GM03348 (cell line): Measurements from ENCODE around the gene SEMA7A.
A peak's percentile ranks its signal among the peaks of the same experiment; 100 is the strongest.
"Not testable (repeated sequence)": the region's sequence is repeated elsewhere in the genome, so short reads cannot be mapped to it uniquely, and the experiment has no call there.

Experiments
- DNase-seq: peaks from one replicate; pipeline ENCODE4 v3.0.0; 2012; ENCODE audit warnings: low spot score

The SEMA7A gene

DNA sequence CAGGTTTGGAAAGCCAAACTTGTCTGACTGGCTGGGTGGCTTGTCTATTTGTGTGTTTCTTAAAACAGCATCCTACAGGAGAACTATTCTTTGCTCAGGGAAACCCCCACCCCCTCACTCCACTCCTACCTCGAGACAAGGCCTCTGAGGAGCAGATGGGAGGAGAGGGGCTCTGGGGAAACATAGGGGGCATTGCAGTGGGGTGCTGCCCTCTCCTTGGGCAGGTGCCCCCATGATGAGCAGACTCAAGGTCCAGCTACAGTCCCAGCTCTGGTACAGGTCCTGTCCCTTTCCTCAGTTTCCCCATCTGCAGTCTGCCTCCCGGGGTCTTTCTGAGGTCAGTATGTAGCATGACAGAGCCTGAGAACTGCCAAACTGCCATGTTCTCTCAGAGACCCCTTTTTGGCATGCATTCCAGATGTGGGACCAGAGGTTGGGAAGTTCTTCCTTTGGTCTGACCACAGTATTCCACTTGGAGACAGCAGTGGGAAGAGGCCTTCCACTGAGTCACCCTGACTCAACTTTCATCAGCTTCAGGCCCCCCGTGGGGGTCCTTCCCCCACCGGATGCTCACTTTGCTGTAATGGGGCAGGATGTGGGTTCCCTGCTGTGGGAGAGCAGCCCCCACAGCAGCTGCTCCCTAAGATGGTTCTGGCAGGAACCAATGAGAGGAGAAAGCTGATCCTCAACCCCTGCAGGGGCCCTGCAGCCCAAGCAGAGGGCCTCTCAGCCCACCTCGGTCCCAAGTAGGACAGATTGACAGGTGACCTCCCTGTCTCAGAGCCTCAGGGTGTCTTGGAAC lies 34.0 kb downstream of the SEMA7A start:
- peak; percentile 67 for DNase-seq

DNA sequence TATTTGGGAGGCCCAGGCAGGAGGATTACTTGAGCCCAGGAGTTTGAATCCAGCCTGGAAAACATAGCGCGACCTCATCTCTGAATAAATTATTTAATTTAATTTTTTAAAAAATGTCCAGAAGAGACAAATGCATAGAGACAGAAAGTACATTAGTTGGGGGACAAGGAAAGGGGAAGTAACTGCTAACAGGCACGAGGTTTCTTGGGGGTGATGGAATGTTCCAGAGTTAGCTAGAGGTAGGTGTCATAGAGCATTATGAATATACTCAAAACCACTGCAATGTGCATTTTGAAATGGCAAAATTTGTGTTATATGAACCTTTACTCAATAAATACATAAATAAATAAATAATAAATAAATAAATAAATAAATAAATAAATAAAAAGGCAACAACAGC lies 34.7 kb downstream of the SEMA7A start:
- DNase-seq = no peak

DNA sequence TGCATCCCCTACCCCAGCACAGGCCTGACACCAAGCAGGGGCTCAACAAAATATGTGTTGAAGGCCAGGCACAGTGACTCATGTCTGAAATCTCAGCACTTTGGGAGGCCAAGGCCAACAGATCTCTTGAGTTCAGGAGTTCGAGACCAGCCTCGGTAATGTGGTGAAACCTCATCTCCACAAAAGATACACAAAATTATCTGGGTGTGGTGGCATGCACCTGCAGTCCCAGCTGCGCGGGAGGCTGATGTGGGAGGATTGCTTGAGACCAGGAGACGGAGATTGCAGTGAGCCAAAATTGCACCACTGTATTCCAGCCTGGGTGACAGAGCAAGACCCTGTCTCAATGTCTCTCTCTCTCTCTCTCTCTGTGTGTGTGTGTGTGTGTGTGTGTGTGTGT lies 35.6 kb downstream of the SEMA7A start:
- no peak for DNase-seq

DNA sequence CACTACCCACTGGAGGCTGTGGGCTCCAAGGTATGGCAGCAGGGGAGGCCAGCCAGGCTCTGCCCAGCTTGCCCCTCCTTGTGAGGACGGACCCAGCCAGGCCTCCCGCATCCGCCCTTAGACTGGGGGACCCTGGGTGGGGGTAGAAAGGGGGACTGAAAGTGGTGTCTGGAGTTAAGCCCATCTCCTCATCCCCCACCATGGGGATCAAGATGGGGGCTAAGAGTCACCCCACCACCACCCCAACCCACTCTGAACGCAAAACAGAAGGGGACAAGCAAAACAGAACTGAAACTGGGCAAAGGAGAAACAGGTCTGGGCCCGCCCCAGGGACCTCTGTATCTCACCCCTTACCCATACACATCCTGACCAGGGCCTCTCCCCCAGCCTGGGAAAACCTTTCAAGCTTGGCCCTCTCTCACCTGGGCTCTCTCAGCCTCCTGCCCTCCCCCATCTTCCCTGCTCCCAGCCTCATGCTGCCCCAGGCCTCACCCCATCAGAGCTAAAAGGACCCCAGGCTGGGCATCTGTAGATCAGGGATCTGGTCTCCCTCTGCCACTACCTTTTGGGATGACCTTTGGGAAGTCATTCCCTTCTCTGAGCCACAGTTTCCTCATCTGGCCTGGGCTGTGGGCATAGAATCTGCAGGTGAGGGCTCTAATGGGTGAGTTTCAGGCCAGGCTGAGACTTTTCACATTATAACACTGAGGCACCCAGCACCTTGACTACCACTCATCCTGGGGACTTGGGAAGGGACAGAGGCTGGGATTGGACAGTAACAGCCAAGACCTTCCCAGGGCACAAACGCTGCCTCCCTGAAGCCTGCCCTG lies 36.3 kb downstream of the SEMA7A start:
- no peak for DNase-seq

DNA sequence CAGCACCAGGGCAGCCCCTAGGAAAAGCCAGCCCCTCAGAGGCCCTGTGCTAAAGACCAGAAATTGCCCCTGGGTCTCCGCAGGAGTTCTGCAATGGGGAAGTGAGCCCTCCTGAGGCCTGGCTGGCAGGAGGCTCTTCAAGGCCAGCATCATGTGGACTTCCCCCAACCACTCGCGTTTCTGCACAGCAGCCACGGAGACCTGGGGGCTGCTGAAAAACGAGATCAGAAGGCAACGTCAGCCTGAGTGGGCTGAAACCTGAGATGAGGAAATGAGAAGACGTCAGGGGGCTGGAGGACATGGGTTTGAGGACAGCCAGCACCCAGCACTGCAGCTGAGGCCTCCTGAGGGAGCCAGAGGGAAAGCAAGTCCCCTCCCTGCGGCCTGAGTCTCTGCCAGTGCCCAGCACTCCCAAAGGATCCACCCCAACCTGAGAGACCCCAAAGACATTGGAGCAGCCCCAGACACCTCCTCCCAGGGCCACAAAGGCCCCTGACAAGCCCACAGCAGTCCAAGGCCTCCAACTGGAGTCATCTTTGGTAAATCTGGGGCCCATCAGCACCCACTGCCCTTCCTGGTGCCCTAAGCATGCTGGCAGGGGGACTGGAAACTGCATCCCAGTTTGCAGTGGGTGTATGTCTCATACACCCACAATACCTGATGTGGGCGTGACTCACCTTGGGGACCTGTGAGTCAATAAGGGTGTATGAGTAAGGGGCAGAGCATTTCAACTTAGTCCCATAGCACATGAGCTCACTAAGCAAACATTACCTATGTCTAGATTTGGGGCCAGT lies 37.1 kb downstream of the SEMA7A start:
- peak; percentile 43 for DNase-seq

DNA sequence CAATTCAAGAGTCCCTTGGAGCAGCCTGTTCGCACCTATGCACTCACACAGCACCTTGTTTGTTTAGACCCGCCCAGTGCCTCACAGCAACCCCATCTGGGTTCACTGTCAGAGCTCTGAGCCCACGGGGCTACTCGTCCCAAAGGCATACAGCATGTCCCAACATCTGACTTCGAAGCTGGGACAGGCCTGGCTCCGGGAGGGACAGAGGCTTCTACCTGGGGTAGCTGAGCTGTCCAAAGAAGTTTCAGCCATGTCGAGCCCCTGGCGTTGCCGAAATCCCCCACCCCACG lies 37.7 kb downstream of the SEMA7A start:
- no peak for DNase-seq

DNA sequence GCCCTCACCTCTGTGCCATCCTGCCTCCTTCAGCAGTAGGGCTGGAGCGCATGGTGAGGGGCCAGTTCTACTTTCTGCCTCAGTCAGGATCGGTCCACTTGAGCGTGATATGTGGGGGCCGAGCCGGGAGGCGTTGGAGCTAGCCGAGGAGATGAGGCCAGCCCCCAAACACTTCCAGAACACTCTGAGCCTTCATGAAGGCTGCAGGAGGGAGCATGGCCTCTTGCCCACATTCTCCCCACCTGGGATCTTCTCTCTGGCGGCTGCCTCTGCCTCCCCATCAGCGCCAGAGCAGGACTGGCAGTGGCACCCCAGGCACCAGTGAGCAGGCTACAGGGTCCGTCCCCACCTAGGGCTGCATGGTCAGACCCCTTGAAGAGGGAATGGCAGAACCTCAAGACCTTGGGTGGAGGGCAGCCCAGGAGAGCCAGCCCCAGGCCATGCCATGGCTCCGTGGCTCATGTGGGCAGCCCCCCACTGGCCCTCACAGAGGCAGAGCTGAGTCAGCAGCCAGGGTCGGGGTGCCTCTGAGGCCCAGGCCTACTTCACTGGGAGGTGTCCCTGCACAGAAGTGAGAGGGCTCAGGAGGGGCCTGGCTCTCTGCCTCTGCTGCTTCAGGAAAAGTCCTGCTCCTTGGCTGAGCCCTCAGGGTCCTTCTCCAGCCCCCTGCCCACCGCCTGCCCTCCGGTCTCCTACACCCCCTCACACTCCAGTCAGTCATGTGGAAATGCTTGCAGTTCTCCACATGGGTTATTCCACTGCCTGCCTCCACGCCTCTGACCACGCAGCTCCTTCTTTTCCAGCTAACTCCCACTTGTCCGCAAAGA lies 38.2 kb downstream of the SEMA7A start:
- no peak for DNase-seq

DNA sequence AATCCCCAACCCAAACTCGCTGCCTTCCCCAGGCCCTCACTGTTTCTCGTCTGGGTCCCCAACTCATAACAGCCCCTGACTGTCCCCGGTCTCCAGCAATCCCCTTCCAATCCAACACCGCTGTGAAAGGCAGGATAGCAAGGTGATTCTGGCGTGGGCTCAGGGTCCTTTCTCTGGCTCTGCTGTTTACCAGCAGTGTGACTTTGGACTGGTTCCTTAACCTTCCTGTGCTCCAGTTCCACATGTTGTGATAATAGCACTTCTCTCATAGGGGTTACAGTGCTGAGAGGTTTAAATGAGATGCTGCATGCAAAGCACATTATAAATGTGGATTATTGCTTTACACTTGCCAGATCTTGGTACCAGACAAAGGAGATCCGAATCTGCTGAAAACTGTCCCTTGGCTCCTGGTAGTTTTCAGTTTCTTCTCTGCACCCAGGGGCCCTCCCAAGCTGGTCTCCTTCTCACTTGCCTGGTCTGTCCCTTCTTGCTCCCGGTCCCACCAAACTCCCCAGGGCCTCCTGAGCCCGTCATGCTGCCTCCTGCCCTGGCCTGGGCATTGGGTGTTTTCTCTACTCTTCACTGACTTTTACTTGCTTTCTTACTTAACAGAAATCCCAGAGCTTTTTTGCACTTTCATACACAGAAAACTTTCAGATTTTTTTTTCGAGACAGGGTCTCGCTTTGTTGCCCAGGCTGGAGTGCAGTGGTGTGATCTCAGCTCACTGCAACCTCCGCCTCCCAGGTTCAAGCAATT lies 39.5 kb downstream of the SEMA7A start:
- DNase-seq = no peak

DNA sequence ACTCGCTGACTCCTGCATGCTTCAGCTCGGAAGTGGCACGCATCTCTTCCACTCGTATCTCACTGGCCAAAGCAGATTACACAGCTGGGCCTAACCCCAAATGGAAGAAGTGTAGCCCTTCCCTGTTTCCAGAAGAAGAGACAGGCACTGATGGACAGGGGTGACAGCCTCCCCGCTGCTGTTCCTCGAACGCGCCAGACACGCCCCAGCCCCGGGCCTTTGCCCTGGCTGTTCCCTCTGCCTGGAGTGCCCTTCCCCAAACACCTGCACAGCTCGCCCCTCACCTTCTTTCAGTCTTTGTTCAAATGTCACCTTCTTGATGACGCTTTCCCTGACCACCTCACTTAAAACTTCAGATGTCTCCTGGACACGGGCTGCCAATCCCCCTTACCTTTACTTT lies 40.3 kb downstream of the SEMA7A start:
- DNase-seq = no peak

DNA sequence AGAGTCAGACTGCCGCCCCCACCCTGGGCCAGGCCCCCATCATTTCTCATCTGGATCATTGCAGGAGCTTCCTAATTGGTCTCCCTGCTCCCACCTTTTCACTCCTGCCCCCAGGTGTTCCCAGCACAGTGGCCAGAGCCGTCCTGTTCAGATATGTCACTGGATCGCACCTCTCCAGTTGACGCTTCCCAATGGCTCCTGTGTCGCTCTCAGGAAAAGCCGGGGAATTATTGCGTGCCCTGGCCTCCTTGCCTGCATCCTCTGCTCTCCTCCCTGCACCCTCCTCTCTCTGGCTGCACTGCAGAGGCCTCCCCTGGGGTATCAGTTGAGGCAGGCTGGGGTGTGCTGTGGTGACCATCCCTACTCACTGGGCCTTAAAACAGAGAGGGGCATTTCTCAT lies 40.9 kb downstream of the SEMA7A start:
- DNase-seq = no peak

DNA sequence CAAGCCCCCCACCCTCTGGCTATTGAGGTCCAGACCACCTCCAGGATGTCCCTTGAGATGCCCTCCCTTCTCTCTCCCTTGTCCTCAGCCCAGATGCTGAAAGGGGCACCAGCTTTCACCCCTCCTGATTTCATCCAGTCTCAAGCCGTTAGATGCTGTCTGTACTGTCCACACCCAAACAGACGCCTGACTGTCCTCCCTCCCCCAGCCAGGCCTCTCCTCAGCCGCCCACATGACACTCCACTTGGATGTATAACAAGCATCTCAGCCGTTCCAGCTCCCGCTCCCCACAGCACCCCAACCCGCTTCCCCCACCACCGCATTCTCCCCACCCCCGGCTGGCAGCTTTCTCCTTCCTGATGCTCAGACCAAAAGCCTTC lies 41.3 kb downstream of the SEMA7A start:
- DNase-seq = peak; percentile 89

DNA sequence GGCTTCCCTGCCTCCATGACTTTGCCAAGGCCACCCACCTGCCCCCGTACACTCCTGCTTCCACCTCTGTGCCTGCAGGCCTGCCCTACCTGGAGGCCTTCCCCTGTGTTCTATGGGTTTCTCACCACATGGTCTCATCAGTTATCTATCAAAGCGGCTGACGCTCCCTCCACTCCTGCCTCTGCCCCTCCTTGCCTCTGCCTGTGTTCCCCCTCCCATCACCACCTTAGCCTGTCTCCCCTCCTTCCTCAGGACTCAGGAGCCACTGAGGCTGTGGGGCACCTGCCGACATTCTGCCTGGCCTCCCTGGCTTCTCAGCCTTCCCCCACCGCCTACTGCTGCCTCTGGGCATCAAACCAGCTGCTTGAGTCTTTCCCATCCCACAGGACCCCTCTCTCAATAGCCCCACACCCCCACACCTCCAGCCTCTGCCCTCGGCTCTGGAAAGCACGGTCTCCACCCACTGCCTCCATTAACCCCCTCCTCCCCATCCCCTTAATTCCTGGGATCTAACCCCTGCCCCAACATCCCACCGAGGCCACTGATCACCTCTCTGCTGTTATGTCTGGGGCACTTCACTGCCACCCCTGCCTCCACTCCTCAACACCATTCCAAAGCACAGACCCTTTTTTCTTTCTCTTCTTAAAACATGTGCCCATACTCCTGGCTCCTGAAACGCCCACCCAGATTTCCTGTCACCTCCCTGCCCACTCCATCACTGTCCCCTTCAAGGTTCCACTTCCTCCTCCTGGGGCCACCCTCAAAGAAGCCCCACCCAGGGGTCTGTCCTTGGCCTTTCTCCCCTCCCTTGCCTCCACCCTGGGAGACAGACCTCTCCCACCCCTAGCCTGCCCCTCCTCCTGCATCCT lies 41.9 kb downstream of the SEMA7A start:
- DNase-seq = no peak

DNA sequence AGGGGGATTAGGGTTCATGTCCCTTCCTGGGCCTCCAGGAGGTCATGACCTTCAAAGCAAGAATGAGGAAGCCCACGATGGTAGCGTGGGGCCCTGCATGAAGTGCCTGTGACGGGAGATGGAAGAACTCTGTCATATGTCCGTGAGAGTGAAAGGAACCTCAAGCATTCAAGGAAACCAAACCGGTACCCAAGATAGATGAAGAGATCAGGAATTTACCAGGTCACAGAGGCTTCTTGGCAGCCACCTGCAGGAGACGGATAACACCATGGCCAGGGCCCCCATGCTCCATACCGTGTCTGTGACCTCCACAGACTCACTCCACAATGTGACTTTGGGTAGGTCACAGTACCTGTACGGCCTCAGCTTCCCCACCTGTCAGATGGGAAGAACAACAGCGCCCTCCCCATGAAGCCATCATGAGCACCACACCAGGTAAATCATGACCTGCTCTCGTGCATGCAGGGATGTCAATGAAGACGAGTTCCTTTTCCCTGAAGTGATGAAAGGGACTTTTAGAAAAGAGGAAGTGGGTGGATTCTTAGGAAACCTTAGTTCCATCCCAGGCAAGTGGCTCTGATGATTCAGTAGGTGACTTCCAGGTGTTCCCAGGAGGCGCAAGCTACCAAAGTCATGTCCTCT lies 43.0 kb downstream of the SEMA7A start:
- DNase-seq = no peak

DNA sequence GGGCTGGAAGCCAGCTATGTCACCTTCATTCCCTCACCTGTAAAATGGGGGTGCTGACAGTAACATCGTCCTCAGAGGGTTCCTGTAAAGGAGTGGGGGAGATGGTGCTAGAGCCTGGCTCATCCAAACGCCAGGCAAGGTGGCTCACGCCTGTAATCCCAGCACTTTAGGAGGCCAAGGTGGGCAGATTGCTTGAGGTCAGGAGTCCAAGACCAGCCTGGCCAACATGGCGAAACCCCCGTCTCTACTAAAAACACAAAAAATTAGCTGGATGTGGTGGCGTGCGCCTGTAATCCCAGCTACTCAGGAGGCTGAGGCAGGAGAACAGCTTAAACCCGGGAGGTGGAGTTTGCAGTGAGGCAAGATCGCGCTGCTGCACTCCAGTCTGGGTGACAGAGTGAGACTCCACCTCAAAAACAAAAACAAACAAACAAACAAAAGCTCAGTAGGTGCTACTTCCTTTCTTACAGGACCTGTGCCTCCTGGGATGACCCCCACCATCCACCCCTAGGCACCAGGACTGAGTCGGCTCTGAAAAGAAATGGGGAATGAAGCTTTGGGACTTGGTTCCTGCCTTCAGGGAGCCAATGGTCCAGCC lies 43.6 kb downstream of the SEMA7A start:
- not testable (repeated sequence) for DNase-seq

DNA sequence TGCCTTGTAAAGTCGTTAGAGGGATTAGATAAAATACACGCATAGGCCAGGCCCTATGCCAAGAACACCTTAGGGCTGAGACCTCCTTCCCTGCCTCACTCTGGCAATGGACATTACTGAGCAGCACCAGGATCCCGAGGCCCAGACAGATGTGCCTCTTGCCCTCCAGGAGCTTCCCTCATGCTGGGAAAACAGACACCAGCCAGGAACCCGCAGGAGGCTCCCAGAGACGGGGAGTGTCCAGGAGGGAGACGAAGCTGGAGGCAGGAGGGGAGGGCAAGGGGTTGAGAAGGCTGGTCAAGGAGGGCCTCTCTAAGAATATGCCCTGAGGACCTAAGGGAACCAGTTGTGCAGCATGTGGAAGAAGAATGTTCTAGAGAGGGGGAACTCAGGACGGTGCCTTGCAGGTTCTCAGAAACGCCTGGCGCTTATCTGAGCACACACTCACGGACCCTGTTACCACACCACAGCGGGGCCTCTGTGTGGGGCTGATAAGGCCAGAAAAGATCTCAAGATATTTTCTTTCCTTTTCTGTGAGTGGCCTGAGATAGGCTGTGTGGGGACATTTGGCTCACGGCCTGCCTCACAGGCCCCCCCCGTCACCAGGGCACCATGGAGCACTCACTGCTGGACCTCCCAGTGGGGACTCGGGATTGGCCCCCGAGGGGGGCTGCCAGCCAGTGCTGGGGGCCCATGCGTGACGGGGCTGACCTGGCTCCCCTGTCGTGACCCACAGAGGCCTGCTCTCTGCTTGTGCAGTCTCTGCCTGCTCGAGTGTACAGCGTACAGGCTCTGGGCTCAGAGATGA lies 44.3 kb downstream of the SEMA7A start:
- DNase-seq = no peak

DNA sequence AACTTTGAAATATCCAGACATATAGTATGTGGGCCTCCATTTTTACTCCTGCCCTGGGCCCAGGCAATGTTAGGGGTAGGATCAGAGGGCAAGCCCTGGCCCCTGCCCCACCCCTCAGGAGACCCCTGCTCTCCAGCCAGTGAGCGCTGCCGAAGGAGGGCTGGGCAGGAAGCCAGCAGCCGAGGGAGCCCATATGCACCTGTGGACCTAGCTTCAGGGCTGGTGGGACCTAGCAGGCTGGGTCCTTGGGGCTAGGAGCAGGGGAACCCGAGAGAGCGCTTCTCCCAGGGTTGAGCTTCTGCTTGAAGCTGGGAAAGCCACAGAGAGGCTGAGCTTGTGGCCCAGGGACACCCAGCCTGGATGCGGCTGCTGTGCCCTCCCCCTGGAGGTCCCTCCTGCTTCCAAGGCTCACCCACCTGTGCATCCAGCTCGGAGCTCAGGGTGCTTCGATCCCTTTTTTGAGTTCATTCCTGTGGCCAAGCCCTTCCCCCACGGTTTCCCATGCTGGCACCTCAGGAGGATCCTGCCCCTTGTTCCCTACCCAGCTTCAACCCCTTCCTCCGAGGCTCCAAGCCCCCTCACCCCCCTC lies 45.3 kb downstream of the SEMA7A start:
- no peak for DNase-seq

DNA sequence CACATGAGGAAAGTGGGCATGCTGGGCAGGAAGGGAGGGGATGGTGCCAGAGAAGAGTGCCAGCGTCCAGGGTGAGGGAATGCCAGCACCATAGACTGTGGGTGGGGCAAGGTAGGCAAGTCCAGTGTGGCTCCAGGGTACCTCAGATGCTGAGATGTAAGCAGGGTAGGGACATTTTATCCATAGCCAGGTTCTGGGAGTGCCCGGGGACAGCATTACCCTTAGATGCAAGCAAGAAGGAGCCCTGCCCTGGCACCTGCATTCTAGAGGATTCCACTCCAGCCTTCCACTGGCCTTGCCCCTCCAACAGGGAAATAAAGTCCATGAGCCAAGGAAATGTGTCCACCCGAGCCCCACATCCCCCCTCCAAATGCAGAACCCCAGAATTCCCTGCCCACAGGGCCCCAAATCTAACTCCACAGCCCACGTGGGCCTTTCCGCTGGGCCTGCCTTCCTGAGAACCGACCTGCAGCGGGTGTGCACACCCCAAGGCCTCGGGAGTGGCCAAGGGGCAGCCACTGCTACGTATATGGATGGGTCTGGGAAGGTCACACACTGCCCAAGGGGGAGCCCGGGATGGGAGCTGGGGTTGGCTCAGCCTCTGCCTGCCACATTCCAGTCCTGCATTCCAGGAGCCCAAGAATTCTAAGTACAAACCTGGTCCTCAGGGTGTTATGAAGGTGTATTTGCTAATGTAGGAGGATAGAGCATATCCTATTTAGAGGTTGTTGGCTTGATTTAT lies 46.0 kb downstream of the SEMA7A start:
- no peak for DNase-seq
